DND-41 (cell line): ENCODE data around the gene OPCML.

Experiments used
- CTCF ChIP-seq: IDR thresholded peaks from 2 replicates; pipeline ENCODE4 v1.5.1; 2012; ENCODE audit warnings: borderline replicate concordance, low read length, moderate library complexity, mild to moderate bottlenecking; ENCODE audit not compliant: poor library complexity, severe bottlenecking; ENCODE audit errors: extremely low read depth
- EZH2 ChIP-seq: IDR thresholded peaks from 3 replicates; pipeline ENCODE4 v1.6.1; 2012; ENCODE audit warnings: borderline replicate concordance, low read depth, mild to moderate bottlenecking, moderate library complexity, low read length, inconsistent platforms; ENCODE audit not compliant: severe bottlenecking

GRCh38 chr11:132685174-132685611 is 847.1 kb downstream of the OPCML start:
- no peak for TF ChIP-seq CTCF
- TF ChIP-seq EZH2: no peak
